ENCODE data around the gene BIK. TPM values are rescaled to one million over a fixed set of nuclear protein-coding genes. Genes with fewer than 3 reads are reported as not detected.
"Not testable (repeated sequence)": the region's sequence is repeated elsewhere in the genome, so short reads cannot be mapped to it uniquely, and the experiment has no call there.

Gene BIK
- polyA plus RNA-seq, 1 donor, result 2.1 TPM

GRCh38 chr22:43104056-43104625 lies 6.4 kb upstream of the BIK start:
- peaks cover 36% of the 10 kb centered on the region for H3K27me3 ChIP-seq (ENCODE audit: control insufficient read depth, insufficient read depth, low read length)
- no CpG with 5 or more reads among the region's 15 CpGs for WGBS (ENCODE audit: insufficient coverage, low lambda C conversion rate)
- H3K4me3 ChIP-seq (ENCODE audit: low read length); H3K27ac ChIP-seq (ENCODE audit: low read length); H3K4me1 ChIP-seq (ENCODE audit: control insufficient read depth, insufficient read depth, low read length); H3K9me3 ChIP-seq (ENCODE audit: control insufficient read depth, low read depth, low read length); H3K36me3 ChIP-seq (ENCODE audit: control insufficient read depth, insufficient read depth, low read length): not testable (repeated sequence)
- peak; percentile 91 to 94 for DNase-seq

- H3K36me3 ChIP-seq (ENCODE audit: control insufficient read depth, insufficient read depth, low read length); H3K4me3 ChIP-seq (ENCODE audit: low read length); DNase-seq; H3K27ac ChIP-seq (ENCODE audit: low read length); H3K4me1 ChIP-seq (ENCODE audit: control insufficient read depth, insufficient read depth, low read length); H3K9me3 ChIP-seq (ENCODE audit: control insufficient read depth, low read depth, low read length): not testable (repeated sequence)
- WGBS (ENCODE audit: insufficient coverage, low lambda C conversion rate), result no CpG with 5 or more reads among the region's 3 CpGs
- peaks cover 43% of the 10 kb centered on the region for H3K27me3 ChIP-seq (ENCODE audit: control insufficient read depth, insufficient read depth, low read length)
These were observed 5.6 kb upstream of the BIK start for GRCh38 chr22:43104950-43105349.

GRCh38 chr22:43106302-43106701 lies 4.2 kb upstream of the BIK start:
- 88% methylated on average over 3 of the region's 8 CpGs for WGBS (ENCODE audit: insufficient coverage, low lambda C conversion rate)

GRCh38 chr22:43109511-43109910 lies 1.0 kb upstream of the BIK start:
- H3K4me1 ChIP-seq (ENCODE audit: control insufficient read depth, insufficient read depth, low read length), result peaks cover 8% of the 10 kb centered on the region
- DNase-seq, result no peak
- no peak overlapping the region for H3K27ac ChIP-seq (ENCODE audit: low read length)
- WGBS (ENCODE audit: insufficient coverage, low lambda C conversion rate), result 30% methylated on average over 2 of the region's 5 CpGs
- H3K9me3 ChIP-seq (ENCODE audit: control insufficient read depth, low read depth, low read length), result peaks cover 7% of the 10 kb centered on the region
- H3K27me3 ChIP-seq (ENCODE audit: control insufficient read depth, insufficient read depth, low read length), result peaks cover 82% of the 10 kb centered on the region
- no peaks in the 10 kb centered on the region for H3K36me3 ChIP-seq (ENCODE audit: control insufficient read depth, insufficient read depth, low read length)
- no peak overlapping the region for H3K4me3 ChIP-seq (ENCODE audit: low read length)

More at GRCh38 chr22:43106302-43106701, 4.2 kb upstream of the BIK start:
- peaks cover 8% of the 10 kb centered on the region for H3K4me1 ChIP-seq (ENCODE audit: control insufficient read depth, insufficient read depth, low read length)
- H3K4me3 ChIP-seq (ENCODE audit: low read length), result no peak overlapping the region
- DNase-seq, result no peak
- peaks cover 52% of the 10 kb centered on the region for H3K27me3 ChIP-seq (ENCODE audit: control insufficient read depth, insufficient read depth, low read length)
- peaks cover 6% of the 10 kb centered on the region for H3K9me3 ChIP-seq (ENCODE audit: control insufficient read depth, low read depth, low read length)
- H3K36me3 ChIP-seq (ENCODE audit: control insufficient read depth, insufficient read depth, low read length), result no peaks in the 10 kb centered on the region
- H3K27ac ChIP-seq (ENCODE audit: low read length), result no peak overlapping the region

- H3K27me3 ChIP-seq (ENCODE audit: control insufficient read depth, insufficient read depth, low read length), result peaks cover 86% of the 10 kb centered on the region
These were observed 568 bp upstream of the BIK start for GRCh38 chr22:43109921-43110443.

GRCh38 chr22:43110927-43111623 lies 525 bp downstream of the BIK start:
- Histone ChIP-seq H3K27ac (ENCODE audit: low read length) (no peak overlapping the region), H3K9me3 (ENCODE audit: control insufficient read depth, low read depth, low read length) (peaks cover 7% of the 10 kb centered on the region), H3K4me1 (ENCODE audit: control insufficient read depth, insufficient read depth, low read length) (peaks cover 8% of the 10 kb centered on the region), H3K36me3 (ENCODE audit: control insufficient read depth, insufficient read depth, low read length) (no peaks in the 10 kb centered on the region), H3K27me3 (ENCODE audit: control insufficient read depth, insufficient read depth, low read length) (peaks cover 84% of the 10 kb centered on the region), H3K4me3 (ENCODE audit: low read length) (peak overlapping the region; percentile 13)
- peak in 1 of 2 donors; percentile 55 for DNase-seq
- 10% methylated on average over 2 of the region's 86 CpGs for WGBS (ENCODE audit: insufficient coverage, low lambda C conversion rate)

More at GRCh38 chr22:43109921-43110443, 568 bp upstream of the BIK start:
- Histone ChIP-seq H3K9me3 (ENCODE audit: control insufficient read depth, low read depth, low read length) (peaks cover 7% of the 10 kb centered on the region), H3K4me3 (ENCODE audit: low read length) (no peak overlapping the region), H3K4me1 (ENCODE audit: control insufficient read depth, insufficient read depth, low read length) (peaks cover 8% of the 10 kb centered on the region), H3K27ac (ENCODE audit: low read length) (no peak overlapping the region), H3K36me3 (ENCODE audit: control insufficient read depth, insufficient read depth, low read length) (no peaks in the 10 kb centered on the region)
- no peak for DNase-seq
- WGBS (ENCODE audit: insufficient coverage, low lambda C conversion rate), result no CpG with 5 or more reads among the region's 32 CpGs

- Histone ChIP-seq H3K27ac (ENCODE audit: low read length) (no peak overlapping the region), H3K4me1 (ENCODE audit: control insufficient read depth, insufficient read depth, low read length) (peaks cover 8% of the 10 kb centered on the region), H3K4me3 (ENCODE audit: low read length) (no peak overlapping the region), H3K27me3 (ENCODE audit: control insufficient read depth, insufficient read depth, low read length) (peaks cover 65% of the 10 kb centered on the region), H3K9me3 (ENCODE audit: control insufficient read depth, low read depth, low read length) (peaks cover 7% of the 10 kb centered on the region), H3K36me3 (ENCODE audit: control insufficient read depth, insufficient read depth, low read length) (no peaks in the 10 kb centered on the region)
- no peak for DNase-seq
- no CpG with 5 or more reads among the region's 13 CpGs for WGBS (ENCODE audit: insufficient coverage, low lambda C conversion rate)
These were observed 3.1 kb downstream of the BIK start for GRCh38 chr22:43113526-43114251.

GRCh38 chr22:43114958-43115357 lies 4.4 kb downstream of the BIK start:
- no peak overlapping the region for H3K27ac ChIP-seq (ENCODE audit: low read length)
- peaks cover 52% of the 10 kb centered on the region for H3K27me3 ChIP-seq (ENCODE audit: control insufficient read depth, insufficient read depth, low read length)
- H3K36me3 ChIP-seq (ENCODE audit: control insufficient read depth, insufficient read depth, low read length), result no peaks in the 10 kb centered on the region
- WGBS (ENCODE audit: insufficient coverage, low lambda C conversion rate), result no CpG with 5 or more reads among the region's 5 CpGs
- peak in 1 of 2 donors; percentile 25 for DNase-seq
- H3K9me3 ChIP-seq (ENCODE audit: control insufficient read depth, low read depth, low read length), result peaks cover 7% of the 10 kb centered on the region
- H3K4me1 ChIP-seq (ENCODE audit: control insufficient read depth, insufficient read depth, low read length), result peaks cover 8% of the 10 kb centered on the region
- no peak overlapping the region for H3K4me3 ChIP-seq (ENCODE audit: low read length)

- Histone ChIP-seq H3K4me1 (ENCODE audit: control insufficient read depth, insufficient read depth, low read length) (no peaks in the 10 kb centered on the region), H3K27ac (ENCODE audit: low read length) (no peak overlapping the region), H3K27me3 (ENCODE audit: control insufficient read depth, insufficient read depth, low read length) (peaks cover 33% of the 10 kb centered on the region), H3K9me3 (ENCODE audit: control insufficient read depth, low read depth, low read length) (no peaks in the 10 kb centered on the region), H3K4me3 (ENCODE audit: low read length) (no peak overlapping the region), H3K36me3 (ENCODE audit: control insufficient read depth, insufficient read depth, low read length) (no peaks in the 10 kb centered on the region)
- no CpG with 5 or more reads among the region's 7 CpGs for WGBS (ENCODE audit: insufficient coverage, low lambda C conversion rate)
- no peak for DNase-seq
These were observed 6.4 kb downstream of the BIK start for GRCh38 chr22:43116932-43117331.

GRCh38 chr22:43118024-43118849 lies 7.7 kb downstream of the BIK start:
- Histone ChIP-seq H3K4me1 (ENCODE audit: control insufficient read depth, insufficient read depth, low read length) (no peaks in the 10 kb centered on the region), H3K27ac (ENCODE audit: low read length) (no peak overlapping the region), H3K4me3 (ENCODE audit: low read length) (no peak overlapping the region), H3K27me3 (ENCODE audit: control insufficient read depth, insufficient read depth, low read length) (peaks cover 20% of the 10 kb centered on the region), H3K36me3 (ENCODE audit: control insufficient read depth, insufficient read depth, low read length) (no peaks in the 10 kb centered on the region), H3K9me3 (ENCODE audit: control insufficient read depth, low read depth, low read length) (no peaks in the 10 kb centered on the region)
- WGBS (ENCODE audit: insufficient coverage, low lambda C conversion rate), result no CpG with 5 or more reads among the region's 21 CpGs
- DNase-seq, result no peak

Measured in large intestine (tissue), 3 donors.